EH (cell line): ENCODE data around the gene MRPL48.
A peak's percentile ranks its signal among the peaks of the same experiment; 100 is the strongest.
"Not testable (repeated sequence)": the region's sequence is repeated elsewhere in the genome, so short reads cannot be mapped to it uniquely, and the experiment has no call there.

Experiments
- DNase-seq: peaks from one replicate; pipeline ENCODE4 v3.0.0-alpha.2; 2015; ENCODE audit warnings: low read depth

Gene MRPL48

GRCh38 chr11:73779084-73779902 lies 8.4 kb upstream of the MRPL48 start:
- DNase-seq, result peak; percentile 99

DNA sequence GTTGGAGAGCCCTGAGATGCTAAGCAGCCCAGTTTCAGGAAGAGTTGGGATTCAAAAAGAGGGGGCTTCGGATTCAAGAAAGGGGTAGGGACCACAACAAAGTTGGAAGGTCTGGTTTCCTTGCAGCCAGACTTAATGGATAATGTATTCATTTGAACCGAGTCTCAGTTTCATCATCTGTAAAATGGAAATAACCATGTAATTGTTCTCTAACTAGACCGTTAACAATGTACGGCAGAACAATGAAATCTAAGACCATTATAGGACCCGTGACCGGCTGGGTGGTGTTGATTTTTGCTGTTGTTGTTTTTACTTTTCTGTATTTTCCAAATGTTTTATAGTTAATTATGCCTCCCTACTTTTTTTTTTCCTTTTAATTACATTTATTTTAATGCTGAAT lies 6.4 kb upstream of the MRPL48 start:
- DNase-seq, result no peak

GRCh38 chr11:73783483-73784020 lies 4.1 kb upstream of the MRPL48 start:
- DNase-seq, result no peak

- peak; percentile 37 for DNase-seq
Measured at GRCh38 chr11:73784080-73784634, 3.5 kb upstream of the MRPL48 start.

GRCh38 chr11:73784734-73785133 lies 2.9 kb upstream of the MRPL48 start:
- DNase-seq, result no peak

- not testable (repeated sequence) for DNase-seq
Measured at GRCh38 chr11:73785467-73785866, 2.2 kb upstream of the MRPL48 start.

DNA sequence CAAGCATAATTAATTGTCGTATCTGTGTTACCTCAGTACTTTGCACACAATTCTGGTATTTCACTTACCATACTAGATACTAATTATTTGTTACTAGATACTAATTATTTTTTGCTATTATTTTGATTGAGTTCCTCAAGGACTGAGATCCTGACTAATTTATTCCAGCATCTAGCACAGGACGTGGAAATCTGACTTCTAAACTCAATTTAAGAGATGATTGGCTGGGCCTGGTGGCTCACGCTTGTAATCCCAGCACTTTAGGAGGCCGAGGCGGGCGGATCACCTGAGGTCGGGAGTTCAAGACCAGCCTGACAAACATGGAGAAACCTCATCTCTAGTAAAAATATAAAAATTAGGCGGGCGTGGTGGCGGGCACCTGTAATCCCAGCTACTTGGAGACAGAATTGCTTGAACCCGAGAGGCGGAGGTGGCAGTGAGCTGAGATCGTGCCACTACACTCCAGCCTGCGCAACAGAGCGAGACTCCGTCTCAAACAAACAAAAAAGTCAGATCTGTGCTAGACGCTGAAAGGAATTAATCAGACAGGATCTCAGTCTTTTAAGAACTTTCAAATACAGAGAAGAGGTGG lies 527 bp upstream of the MRPL48 start:
- DNase-seq, result no peak

- no peak for DNase-seq
Measured at GRCh38 chr11:73789279-73789670, 1.6 kb downstream of the MRPL48 start.

DNA sequence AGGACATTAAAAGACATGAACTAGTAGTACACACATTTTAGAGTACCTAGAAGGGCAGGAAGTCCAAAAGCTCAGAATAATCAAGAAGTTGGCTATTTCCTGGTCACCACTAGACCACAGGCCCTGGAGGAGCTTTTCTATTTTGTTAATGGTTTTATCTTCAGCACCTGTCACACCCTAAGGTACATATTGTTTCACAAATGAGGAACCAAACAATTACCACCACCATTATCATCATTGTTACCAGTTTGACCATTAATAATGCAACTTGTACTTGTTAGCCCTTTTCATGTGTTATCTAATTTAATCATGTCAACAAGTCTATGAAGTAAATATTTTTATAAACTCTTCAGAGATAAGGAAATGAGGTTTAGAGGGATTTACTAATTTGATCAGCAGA lies 4.9 kb downstream of the MRPL48 start:
- DNase-seq, result no peak

GRCh38 chr11:73795925-73796632 lies 8.4 kb downstream of the MRPL48 start:
- DNase-seq, result no peak

DNA sequence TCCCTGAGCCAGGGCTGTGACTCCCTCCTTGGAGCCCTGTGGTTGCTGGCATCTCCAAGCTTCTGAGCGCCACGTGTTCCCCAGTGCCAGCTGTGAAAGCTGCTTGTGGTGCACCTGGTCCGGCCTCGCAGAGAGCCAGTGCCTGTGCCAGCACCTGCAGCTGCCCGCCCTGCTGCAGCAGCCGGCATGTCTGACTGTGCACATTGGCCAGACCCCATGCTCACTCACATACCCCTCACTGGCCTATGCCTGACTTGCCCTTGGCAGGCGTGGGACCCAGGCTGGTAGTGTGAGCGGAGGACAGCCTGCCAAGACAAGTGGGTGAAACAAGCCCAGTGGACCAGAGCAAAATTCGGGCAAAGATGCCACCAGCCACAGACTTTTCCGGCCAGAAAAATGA lies 9.8 kb downstream of the MRPL48 start:
- no peak for DNase-seq

DNA sequence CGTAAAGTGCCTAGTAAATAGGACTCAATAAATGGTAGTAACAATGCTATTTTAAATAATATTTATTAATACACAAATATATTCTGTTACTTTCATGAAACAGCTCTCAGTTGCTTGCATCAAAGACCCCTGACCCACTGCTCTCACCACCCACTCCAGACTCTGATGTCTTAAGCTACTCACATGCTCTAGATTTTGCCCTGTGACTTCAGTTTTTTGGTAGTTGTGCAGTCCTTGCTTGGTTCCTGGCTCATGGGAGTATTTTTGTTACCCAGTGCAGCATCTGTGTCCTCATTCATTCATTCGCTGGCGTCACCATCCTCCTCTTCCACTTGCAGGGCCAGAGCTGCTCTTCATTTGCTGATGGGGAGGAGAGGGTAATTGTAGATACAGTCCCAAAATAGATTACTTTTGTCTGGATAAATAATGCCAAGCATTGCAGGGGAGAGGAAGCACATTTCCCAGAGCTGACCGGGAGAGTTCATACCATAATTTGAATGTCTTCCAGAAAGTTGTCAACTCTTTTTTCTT lies 12.7 kb downstream of the MRPL48 start:
- DNase-seq, result peak; percentile 15

- no peak for DNase-seq
Measured at GRCh38 chr11:73801136-73801535, 13.5 kb downstream of the MRPL48 start.

DNA sequence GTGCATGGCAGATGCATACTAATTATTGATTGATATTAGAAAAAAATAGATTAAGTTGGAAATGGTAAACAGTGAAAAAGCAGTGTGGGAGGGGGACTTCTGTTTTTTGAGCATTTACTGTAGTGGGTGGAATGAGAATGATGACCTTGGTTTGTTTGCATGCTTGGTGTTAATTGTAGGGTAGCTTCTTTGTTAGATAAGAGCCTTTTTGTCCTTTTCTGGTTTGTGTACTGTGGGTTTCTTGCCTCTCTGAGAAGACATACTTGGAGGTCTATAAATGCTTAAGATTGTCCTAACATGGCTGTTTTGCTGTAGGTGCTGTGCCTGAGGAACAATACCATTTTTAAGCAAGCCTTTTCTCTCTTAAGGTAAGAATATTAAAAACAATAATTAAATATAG lies 17.0 kb downstream of the MRPL48 start:
- DNase-seq, result no peak

- DNase-seq, result no peak
Measured at GRCh38 chr11:73808052-73808451, 20.4 kb downstream of the MRPL48 start.

DNA sequence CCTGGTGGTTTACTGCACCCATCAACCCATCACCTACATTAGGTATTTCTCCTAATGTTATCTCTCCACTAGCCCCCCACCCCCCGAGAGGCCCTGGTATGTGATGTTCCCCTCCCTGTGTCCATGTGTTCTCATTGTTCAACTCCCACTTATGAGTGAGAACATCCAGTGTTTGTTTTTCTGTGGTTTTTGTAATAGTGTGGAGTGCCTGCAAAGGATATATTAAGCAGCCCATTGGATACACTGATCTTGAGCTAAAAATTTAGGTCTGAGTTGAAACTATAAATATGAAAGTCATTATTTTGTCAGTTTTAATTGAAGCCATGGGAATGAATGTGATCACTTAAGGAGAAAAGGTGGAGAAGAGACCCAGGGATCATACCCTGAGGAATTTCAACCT lies 23.0 kb downstream of the MRPL48 start:
- DNase-seq, result peak; percentile 45

GRCh38 chr11:73812234-73812633 lies 24.6 kb downstream of the MRPL48 start:
- DNase-seq, result no peak

DNA sequence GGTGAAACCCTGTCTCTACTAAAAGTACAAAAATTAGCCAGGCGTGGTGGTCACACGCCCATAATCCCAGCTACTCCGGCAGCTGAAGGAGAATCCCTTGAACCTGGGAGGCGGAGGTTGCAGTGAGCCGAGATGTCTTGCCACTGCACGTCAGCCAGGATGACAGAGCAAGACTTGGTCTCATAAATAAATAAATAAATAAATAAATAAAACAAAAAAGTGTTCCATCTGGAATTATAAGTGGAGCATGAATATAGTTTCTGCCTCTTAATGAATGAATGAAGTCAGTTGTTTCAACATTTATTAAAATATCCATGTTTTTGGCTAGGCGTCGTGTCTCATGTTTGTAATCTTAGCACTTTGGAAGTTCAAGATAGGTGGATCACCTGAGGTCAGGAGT lies 27.1 kb downstream of the MRPL48 start:
- DNase-seq, result no peak

DNA sequence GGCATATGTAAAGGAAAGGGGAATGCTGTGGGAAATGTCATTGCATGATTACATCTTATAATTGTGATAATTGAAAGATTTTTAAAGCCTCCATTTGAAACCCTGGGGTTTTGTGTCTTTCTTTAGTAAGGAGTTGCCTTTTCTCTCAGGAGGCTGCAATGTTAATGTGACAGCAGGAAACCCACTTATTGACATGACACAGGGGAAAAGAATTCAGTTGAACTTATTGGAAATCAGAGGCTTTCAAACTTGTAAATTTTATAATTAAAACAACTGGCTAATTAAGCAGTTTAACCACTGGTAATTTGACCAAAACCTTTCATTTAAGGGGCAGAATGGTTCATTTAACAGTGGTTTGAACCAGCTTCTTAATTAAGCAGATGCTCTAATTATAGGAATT lies 31.2 kb downstream of the MRPL48 start:
- peak; percentile 50 for DNase-seq

DNA sequence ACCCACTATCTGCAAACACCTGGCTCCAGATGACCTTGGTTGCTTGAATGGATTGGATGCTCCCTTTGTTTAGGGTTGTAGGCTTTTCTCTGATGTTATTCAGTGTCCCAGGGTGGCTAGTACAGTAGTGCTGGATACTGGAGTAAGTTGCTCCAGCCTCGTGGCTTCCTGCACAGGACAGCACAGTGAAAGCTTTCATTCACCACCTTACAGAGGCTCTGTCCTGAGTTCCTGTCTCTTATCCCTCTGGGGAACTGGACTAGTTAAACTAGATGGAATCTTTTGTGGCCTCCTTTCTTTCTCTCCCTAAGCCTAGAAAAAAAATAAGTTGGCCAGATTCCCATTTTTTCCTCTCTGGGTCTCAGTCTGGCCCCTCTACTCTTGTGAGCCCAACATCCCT lies 42.6 kb downstream of the MRPL48 start:
- DNase-seq, result no peak

- no peak for DNase-seq
Measured at GRCh38 chr11:73833067-73833466, 45.4 kb downstream of the MRPL48 start.

DNA sequence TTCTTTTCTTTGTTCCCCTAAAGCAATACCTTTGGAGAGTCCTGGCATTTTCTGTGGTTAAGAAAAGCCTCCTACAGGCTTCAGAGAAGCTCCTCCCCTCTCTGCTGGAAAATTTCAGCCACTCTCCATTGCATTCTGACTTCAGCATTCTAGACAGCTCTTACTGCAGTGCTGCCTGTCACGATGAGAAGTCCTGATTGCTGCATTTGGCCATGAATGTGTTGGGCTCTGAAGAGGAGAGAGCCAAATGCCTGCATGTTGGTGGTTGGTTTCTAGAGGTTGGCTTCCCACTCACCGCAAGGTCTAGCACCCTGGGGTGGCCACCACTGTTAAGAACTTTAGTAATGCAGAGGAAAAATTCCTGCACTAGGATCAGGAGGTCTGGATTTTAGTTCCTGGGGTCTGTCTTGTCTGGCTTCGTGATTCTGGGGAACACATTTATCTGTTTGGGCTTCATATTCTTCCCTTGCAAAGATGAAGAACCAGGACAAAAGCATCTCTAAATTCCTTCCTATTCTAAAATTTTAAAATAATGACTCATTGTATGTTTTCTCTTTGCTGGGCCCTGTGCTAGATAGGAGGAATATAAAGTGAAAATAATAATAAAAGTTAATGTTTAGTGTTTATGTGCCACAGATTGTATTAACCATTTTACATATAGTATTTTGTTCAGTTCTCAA lies 50.9 kb downstream of the MRPL48 start:
- DNase-seq, result peak; percentile 68
